Activated CD8-positive, alpha-beta memory T cell treated with anti-CD3 and anti-CD28 coated beads, Interleukin-2, amount 10 ng/mL, durations not matched to agents 7 days and 5 days (primary cell): ENCODE measurements around the gene TRABD2B. TPM values are rescaled to one million over a fixed set of nuclear protein-coding genes. Genes with fewer than 3 reads are reported as not detected.

ENCODE experiments used
- ATAC-seq: fragments of 150-1000 bp; cut with Tn5 transposase; one replicate; pipeline ENCODE4 v1.10.0; 2021; ENCODE audit warnings: moderate library complexity
- CTCF ChIA-PET: fragments of 350-600 bp; sonication (Branson Sonifier 250); formaldehyde crosslinking; loops from one replicate; lab custom pipeline; 2021; ENCODE audit warnings: antibody characterized with exemption; lab: Charles Lee
- DNase-seq: peaks from one replicate; pipeline ENCODE4 v3.0.0-alpha.2; 2020
- H3K27ac Mint-ChIP-seq: one replicate; pipeline ENCODE4 v1.8.0; 2021; ENCODE audit warnings: mild to moderate bottlenecking, mixed read lengths
- H3K27me3 Mint-ChIP-seq: one replicate; pipeline ENCODE4 v1.8.0; 2021; ENCODE audit warnings: mixed read lengths
- H3K36me3 Mint-ChIP-seq: one replicate; pipeline ENCODE4 v1.8.0; 2021; ENCODE audit warnings: mild to moderate bottlenecking, mixed read lengths
- H3K4me1 Mint-ChIP-seq: one replicate; pipeline ENCODE4 v1.8.0; 2021; ENCODE audit warnings: mixed read lengths
- H3K4me3 Mint-ChIP-seq: one replicate; pipeline ENCODE4 v1.8.0; 2021; ENCODE audit warnings: mild to moderate bottlenecking, moderate library complexity, mixed read lengths
- H3K9me3 Mint-ChIP-seq: one replicate; pipeline ENCODE4 v1.8.0; 2022; ENCODE audit warnings: low read depth, mixed read lengths
- total RNA-seq, 2 experiments: library from RNA; stranded (reverse); gene quantifications; one replicate each; pipeline ENCODE4 v1.2.3, GENCODE V29; 2021

TRABD2B gene
- total RNA-seq, 2 experiments from 2014 or later = not detected

DNA sequence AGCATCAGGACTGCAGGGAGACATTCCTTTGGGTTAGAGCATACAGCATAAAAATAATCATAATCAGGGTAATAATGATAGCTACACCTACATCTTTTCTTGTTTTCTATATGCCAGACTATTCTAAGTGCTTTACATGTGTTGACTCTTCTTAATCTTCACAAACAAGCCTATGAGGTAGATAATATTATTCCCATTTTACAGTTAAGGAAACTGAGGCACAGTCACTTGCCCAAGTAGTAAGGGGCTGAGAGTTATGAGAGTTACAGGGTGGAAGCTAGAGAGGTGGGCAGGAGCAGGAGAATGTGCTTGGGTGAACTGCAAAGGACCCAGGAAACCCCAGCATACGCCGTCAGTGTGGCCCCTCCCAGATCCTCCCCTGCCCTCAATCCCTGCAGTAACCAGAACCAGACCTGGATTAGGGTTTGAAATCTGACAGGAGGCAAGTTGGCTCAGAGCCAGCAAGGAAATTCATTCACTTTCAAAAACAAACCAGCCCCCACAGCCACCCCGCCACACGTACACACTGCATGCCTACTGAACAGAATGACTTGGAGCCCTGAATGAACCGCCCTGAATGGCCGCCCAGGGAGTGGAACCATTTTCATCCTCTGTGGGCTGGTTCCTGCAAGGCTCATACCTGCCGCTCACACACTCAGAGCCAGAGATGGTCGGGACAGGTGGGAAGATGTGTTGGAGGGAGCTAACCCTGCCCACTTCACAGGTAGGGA is 126.1 kb downstream of the TRABD2B start:
- DNase-seq (no peak), ATAC-seq (no peak)
- Mint-ChIP-seq H3K4me3 (no peak overlapping the region), H3K4me1 (no peaks in the 10 kb centered on the region), H3K27ac (no peak overlapping the region), H3K27me3 (peaks cover 11% of the 10 kb centered on the region), H3K9me3 (no peaks in the 10 kb centered on the region), H3K36me3 (no peaks in the 10 kb centered on the region)
- CTCF ChIA-PET = no interaction called here

GRCh38 chr1:47870480-47870879 is 126.7 kb downstream of the TRABD2B start:
- no peak for ATAC-seq
- Mint-ChIP-seq H3K27ac (no peak overlapping the region), H3K36me3 (no peaks in the 10 kb centered on the region), H3K27me3 (peaks cover 8% of the 10 kb centered on the region), H3K4me1 (no peaks in the 10 kb centered on the region), H3K9me3 (no peaks in the 10 kb centered on the region), H3K4me3 (no peak overlapping the region)
- CTCF ChIA-PET = no interaction called here
- DNase-seq = no peak

DNA sequence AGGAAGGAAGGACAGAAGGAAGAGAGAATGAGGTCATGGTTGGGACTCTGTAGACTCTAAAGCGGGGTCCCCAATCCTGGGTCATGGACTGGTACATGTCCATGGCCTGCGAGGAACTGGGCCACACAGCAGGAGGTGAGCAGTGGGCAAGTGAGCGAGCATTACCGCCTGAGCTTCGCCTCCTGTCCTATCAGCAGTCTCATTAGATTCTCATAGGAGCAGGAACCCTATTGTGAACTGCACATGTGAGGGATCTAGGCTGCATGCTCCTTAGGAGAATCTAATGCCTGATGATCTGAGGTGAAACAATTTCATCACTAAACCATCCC is 128.9 kb downstream of the TRABD2B start:
- Mint-ChIP-seq H3K9me3 (no peaks in the 10 kb centered on the region), H3K4me3 (no peak overlapping the region), H3K27ac (no peak overlapping the region), H3K27me3 (peaks cover 8% of the 10 kb centered on the region), H3K4me1 (no peaks in the 10 kb centered on the region), H3K36me3 (no peaks in the 10 kb centered on the region)
- CTCF ChIA-PET = no interaction called here
- DNase-seq (no peak), ATAC-seq (no peak)

- H3K4me1 Mint-ChIP-seq = no peaks in the 10 kb centered on the region
- ATAC-seq (no peak), DNase-seq (no peak)
- CTCF ChIA-PET = no interaction called here
- no peaks in the 10 kb centered on the region for H3K9me3 Mint-ChIP-seq
- no peak overlapping the region for H3K27ac Mint-ChIP-seq
- H3K36me3 Mint-ChIP-seq = no peaks in the 10 kb centered on the region
- no peak overlapping the region for H3K4me3 Mint-ChIP-seq
- peaks cover 9% of the 10 kb centered on the region for H3K27me3 Mint-ChIP-seq
These were observed 129.5 kb downstream of the TRABD2B start for GRCh38 chr1:47867438-47868347.

GRCh38 chr1:47866601-47867437 is 130.4 kb downstream of the TRABD2B start:
- H3K27ac Mint-ChIP-seq = no peak overlapping the region
- DNase-seq (no peak), ATAC-seq (no peak)
- H3K36me3 Mint-ChIP-seq = no peaks in the 10 kb centered on the region
- CTCF ChIA-PET = no interaction called here
- H3K27me3 Mint-ChIP-seq = peaks cover 12% of the 10 kb centered on the region
- H3K9me3 Mint-ChIP-seq = no peaks in the 10 kb centered on the region
- no peaks in the 10 kb centered on the region for H3K4me1 Mint-ChIP-seq
- H3K4me3 Mint-ChIP-seq = no peak overlapping the region

GRCh38 chr1:47865881-47866535 is 131.2 kb downstream of the TRABD2B start:
- ATAC-seq (no peak), DNase-seq (no peak)
- Mint-ChIP-seq H3K27me3 (peaks cover 16% of the 10 kb centered on the region), H3K4me1 (no peaks in the 10 kb centered on the region), H3K27ac (no peak overlapping the region), H3K9me3 (no peaks in the 10 kb centered on the region), H3K4me3 (no peak overlapping the region), H3K36me3 (no peaks in the 10 kb centered on the region)
- CTCF ChIA-PET = no interaction called here

DNA sequence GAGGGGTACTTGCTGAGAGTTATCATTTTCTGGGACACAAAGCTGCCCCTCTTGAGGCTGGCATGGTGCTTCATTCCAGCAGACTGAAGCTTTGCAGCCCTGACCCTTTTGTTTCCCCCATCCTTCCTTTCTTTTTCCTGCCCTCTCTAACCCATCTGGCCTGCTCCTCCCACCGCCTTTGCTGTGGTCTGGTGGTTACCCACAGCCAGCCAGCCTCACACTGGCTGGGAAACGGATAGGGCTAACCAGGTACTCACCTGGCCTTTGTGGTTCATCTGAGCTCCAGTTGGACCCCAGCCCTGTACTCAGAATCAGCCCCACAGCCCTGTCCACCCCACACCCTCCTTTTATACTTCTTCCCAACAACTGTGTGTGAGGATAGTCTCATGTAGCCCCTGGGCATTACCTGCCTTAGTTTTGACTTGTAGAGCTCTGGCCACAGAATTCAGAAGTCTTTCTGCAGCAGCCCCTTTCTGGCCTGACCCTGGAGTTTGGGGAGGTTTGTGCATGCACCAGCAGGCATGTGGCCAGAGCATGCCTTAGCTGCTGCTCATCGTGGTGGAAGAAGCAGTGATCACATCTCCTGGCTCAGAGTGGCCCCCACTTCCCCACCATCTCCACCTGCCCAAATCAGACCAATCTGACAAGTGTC is 138.0 kb downstream of the TRABD2B start:
- H3K9me3 Mint-ChIP-seq = no peaks in the 10 kb centered on the region
- peaks cover 7% of the 10 kb centered on the region for H3K4me1 Mint-ChIP-seq
- no peak for ATAC-seq
- CTCF ChIA-PET = no interaction called here
- H3K27me3 Mint-ChIP-seq = peaks cover 8% of the 10 kb centered on the region
- no peaks in the 10 kb centered on the region for H3K36me3 Mint-ChIP-seq
- no peak overlapping the region for H3K27ac Mint-ChIP-seq
- no peak for DNase-seq
- no peak overlapping the region for H3K4me3 Mint-ChIP-seq

DNA sequence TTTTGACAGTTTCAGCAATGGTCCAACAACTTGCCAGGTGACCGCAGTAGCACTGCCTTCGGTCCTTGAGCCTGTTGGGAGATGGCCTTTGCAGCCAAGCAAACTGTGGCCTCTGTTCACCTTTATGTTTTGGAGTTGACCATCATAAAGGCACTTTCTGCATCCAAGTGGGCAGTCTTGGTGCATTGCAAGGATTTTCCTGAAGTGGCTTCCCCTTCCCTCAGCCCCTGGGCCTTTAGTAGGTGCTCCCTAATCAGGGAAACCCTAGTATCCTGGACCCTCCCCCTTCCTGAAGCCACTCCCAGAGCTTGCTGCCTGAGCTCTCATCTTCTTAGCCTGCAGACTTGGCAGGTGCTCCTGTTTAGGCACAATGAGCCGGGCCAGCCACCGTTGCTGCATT is 140.2 kb downstream of the TRABD2B start:
- DNase-seq (no peak), ATAC-seq (no peak)
- CTCF ChIA-PET = no interaction called here
- Mint-ChIP-seq H3K36me3 (no peaks in the 10 kb centered on the region), H3K4me3 (no peak overlapping the region), H3K4me1 (peaks cover 7% of the 10 kb centered on the region), H3K27me3 (peaks cover 4% of the 10 kb centered on the region), H3K9me3 (no peaks in the 10 kb centered on the region), H3K27ac (no peak overlapping the region)

GRCh38 chr1:47855230-47855629 is 142.0 kb downstream of the TRABD2B start:
- CTCF ChIA-PET = no interaction called here
- H3K4me1 Mint-ChIP-seq = peaks cover 7% of the 10 kb centered on the region

DNA sequence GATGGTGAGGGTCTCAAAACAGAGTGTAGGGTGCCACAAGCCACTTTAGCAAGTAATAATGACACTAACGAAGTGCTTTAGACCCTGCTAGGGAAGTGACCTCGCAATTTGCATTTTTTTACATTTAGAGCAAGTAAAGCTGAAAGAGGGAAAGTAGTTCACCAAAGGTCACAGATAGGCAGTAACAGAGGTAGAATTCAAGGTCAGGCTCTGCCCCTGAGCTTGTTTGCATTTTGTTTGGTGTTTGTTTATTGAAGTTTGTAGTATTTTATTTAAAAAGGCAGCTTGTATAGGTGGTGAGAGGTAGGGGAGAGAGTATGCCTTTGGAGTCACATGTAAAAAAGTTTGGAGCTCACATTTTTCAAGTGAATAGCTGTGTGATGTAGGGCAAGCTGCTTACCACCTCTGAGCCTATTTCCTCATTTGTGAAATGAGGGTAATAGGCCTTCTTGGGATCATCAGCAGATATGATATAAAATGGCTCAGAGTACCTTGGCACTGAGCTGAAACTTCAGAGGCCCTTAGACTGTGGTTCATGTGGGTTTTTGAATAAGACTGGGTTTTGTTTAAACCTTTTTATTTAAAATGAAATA is 142.5 kb downstream of the TRABD2B start:
- CTCF ChIA-PET = no interaction called here
- ATAC-seq (no peak), DNase-seq (no peak)
- no peaks in the 10 kb centered on the region for H3K9me3 Mint-ChIP-seq
- H3K4me1 Mint-ChIP-seq = peaks cover 7% of the 10 kb centered on the region
- H3K36me3 Mint-ChIP-seq = no peaks in the 10 kb centered on the region
- no peak overlapping the region for H3K27ac Mint-ChIP-seq
- H3K27me3 Mint-ChIP-seq = no peaks in the 10 kb centered on the region
- H3K4me3 Mint-ChIP-seq = no peak overlapping the region

More at GRCh38 chr1:47855230-47855629, 142.0 kb downstream of the TRABD2B start:
- no peak for DNase-seq
- no peak for ATAC-seq
- Mint-ChIP-seq H3K36me3 (no peaks in the 10 kb centered on the region), H3K27me3 (no peaks in the 10 kb centered on the region), H3K4me3 (no peak overlapping the region), H3K27ac (no peak overlapping the region), H3K9me3 (no peaks in the 10 kb centered on the region)

DNA sequence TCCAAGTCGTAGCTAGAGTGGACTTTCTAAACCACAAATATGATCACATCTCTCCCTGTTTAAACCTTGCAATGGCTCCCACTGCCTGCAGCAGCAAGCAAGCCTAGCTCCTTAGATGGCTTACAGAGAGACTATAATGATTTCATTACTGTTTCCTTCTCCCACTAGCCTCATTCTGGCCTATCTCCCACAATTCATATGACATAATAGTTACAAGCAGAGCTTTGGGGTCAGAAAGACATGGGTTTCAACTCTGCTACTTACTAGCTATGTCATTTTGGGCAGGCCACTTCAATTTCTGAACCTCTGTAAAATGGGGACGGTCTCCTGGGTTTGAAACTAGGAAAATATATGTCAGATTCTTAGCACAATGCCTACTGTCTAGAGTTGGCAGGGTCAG is 143.3 kb downstream of the TRABD2B start:
- peaks cover 1% of the 10 kb centered on the region for H3K4me1 Mint-ChIP-seq
- ATAC-seq (no peak), DNase-seq (no peak)
- H3K27me3 Mint-ChIP-seq = no peaks in the 10 kb centered on the region
- H3K27ac Mint-ChIP-seq = no peak overlapping the region
- H3K36me3 Mint-ChIP-seq = no peaks in the 10 kb centered on the region
- no peaks in the 10 kb centered on the region for H3K9me3 Mint-ChIP-seq
- CTCF ChIA-PET = no interaction called here
- no peak overlapping the region for H3K4me3 Mint-ChIP-seq

- Mint-ChIP-seq H3K9me3 (no peaks in the 10 kb centered on the region), H3K27ac (no peak overlapping the region), H3K4me3 (no peak overlapping the region), H3K4me1 (no peaks in the 10 kb centered on the region), H3K36me3 (no peaks in the 10 kb centered on the region), H3K27me3 (no peaks in the 10 kb centered on the region)
- DNase-seq (no peak), ATAC-seq (no peak)
- CTCF ChIA-PET = no interaction called here
These were observed 144.1 kb downstream of the TRABD2B start for GRCh38 chr1:47853059-47853458.
